DOHH2 (cell line): Measurements from ENCODE around the gene B3GAT2.

Experiments used
- H3F3A ChIP-seq: fragments of 200-600 bp; sonication (generic), shearing (Covaris generic); 2 replicates; pipeline ENCODE4 v1.6.0; 2016; ENCODE audit warnings: antibody characterized with exemption, mild to moderate bottlenecking; ENCODE audit not compliant: control insufficient read depth, insufficient read depth
- H3K27ac ChIP-seq: fragments of 200-600 bp; sonication (generic); 2 replicates; pipeline ENCODE4 v1.5.1; 2014; ENCODE audit warnings: low read depth, mild to moderate bottlenecking, low read length, moderate library complexity
- H3K27me3 ChIP-seq: fragments of 200-600 bp; sonication (generic); 2 replicates; pipeline ENCODE4 v1.6.1; 2014; ENCODE audit warnings: mild to moderate bottlenecking, low read length, mixed read lengths; ENCODE audit not compliant: control insufficient read depth
- H3K36me3 ChIP-seq: fragments of 200-600 bp; sonication (generic); 2 replicates; pipeline ENCODE4 v1.6.1; 2014; ENCODE audit warnings: mild to moderate bottlenecking, low read length, moderate library complexity, mixed read lengths; ENCODE audit not compliant: control insufficient read depth
- H3K4me1 ChIP-seq: fragments of 200-600 bp; sonication (generic); 2 replicates; pipeline ENCODE4 v1.6.1; 2014; ENCODE audit warnings: mild to moderate bottlenecking, low read length, mixed read lengths; ENCODE audit not compliant: control insufficient read depth
- H3K4me2 ChIP-seq: fragments of 200-600 bp; sonication (generic); 2 replicates; pipeline ENCODE4 v1.6.0; 2014; ENCODE audit warnings: mild to moderate bottlenecking, low read length, moderate library complexity
- H3K4me3 ChIP-seq: fragments of 200-600 bp; sonication (generic); 2 replicates; pipeline ENCODE4 v1.5.1; 2014; ENCODE audit warnings: mild to moderate bottlenecking, low read length, mixed read lengths
- H3K79me2 ChIP-seq: fragments of 200-600 bp; sonication (generic); 2 replicates; pipeline ENCODE4 v1.6.1; 2014; ENCODE audit warnings: mild to moderate bottlenecking, low read length, mixed read lengths; ENCODE audit not compliant: control insufficient read depth
- H3K9me2 ChIP-seq: fragments of 200-600 bp; sonication (generic); replicated peaks from 2 replicates; pipeline ENCODE4 v1.6.1; 2014; ENCODE audit warnings: mild to moderate bottlenecking, low read length, mixed read lengths; ENCODE audit not compliant: control insufficient read depth
- H3K9me3 ChIP-seq: fragments of 200-600 bp; sonication (generic); 2 replicates; pipeline ENCODE4 v1.6.1; 2014; ENCODE audit warnings: antibody characterized with exemption, low read length, mixed read lengths; ENCODE audit not compliant: control insufficient read depth, insufficient read depth
- H4K20me1 ChIP-seq: fragments of 200-600 bp; sonication (generic); 2 replicates; pipeline ENCODE4 v1.6.0; 2014; ENCODE audit warnings: low read depth, mild to moderate bottlenecking, antibody characterized with exemption, low read length, moderate library complexity; ENCODE audit not compliant: control insufficient read depth, insufficient read depth
- CTCF ChIP-seq: fragments of 200-600 bp; sonication (generic); IDR thresholded peaks from one replicate; pipeline ENCODE4 v1.5.1; 2014; ENCODE audit warnings: antibody characterized with exemption, mild to moderate bottlenecking, low read depth, low read length; ENCODE audit not compliant: poor library complexity, severe bottlenecking
- EZH2phosphoT487 ChIP-seq: fragments of 200-600 bp; sonication (generic); IDR thresholded peaks from 2 replicates; pipeline ENCODE4 v1.6.1; 2017; ENCODE audit warnings: borderline replicate concordance, mild to moderate bottlenecking, antibody characterized with exemption, low read length, moderate library complexity, mixed read lengths

Gene B3GAT2

GRCh38 chr6:70872469-70872868, 84.4 kb downstream of the B3GAT2 start:
- no peaks in the 10 kb centered on the region for H3K79me2 ChIP-seq
- no peak overlapping the region for H3K4me3 ChIP-seq
- no peaks in the 10 kb centered on the region for H3K27me3 ChIP-seq
- H3K27ac ChIP-seq, result no peak overlapping the region
- no peaks in the 10 kb centered on the region for H3K9me2 ChIP-seq
- no peaks in the 10 kb centered on the region for H3F3A ChIP-seq
- TF ChIP-seq CTCF, result no peak
- no peak for TF ChIP-seq EZH2phosphoT487
- H3K4me2 ChIP-seq, result no peak overlapping the region
- no peaks in the 10 kb centered on the region for H3K36me3 ChIP-seq
- no peaks in the 10 kb centered on the region for H3K4me1 ChIP-seq
- no peaks in the 10 kb centered on the region for H4K20me1 ChIP-seq
- peaks cover 12% of the 10 kb centered on the region for H3K9me3 ChIP-seq

- H3K4me2 ChIP-seq, result no peak overlapping the region
Observed at GRCh38 chr6:70864401-70864800, 92.5 kb downstream of the B3GAT2 start.

GRCh38 chr6:70863343-70863742, 93.5 kb downstream of the B3GAT2 start:
- H3K4me1 ChIP-seq, result no peaks in the 10 kb centered on the region
- H3K79me2 ChIP-seq, result no peaks in the 10 kb centered on the region
- H3K4me2 ChIP-seq, result no peak overlapping the region
- no peaks in the 10 kb centered on the region for H3K9me2 ChIP-seq
- H3F3A ChIP-seq, result no peaks in the 10 kb centered on the region
- H3K36me3 ChIP-seq, result peaks cover 12% of the 10 kb centered on the region
- H3K9me3 ChIP-seq, result no peaks in the 10 kb centered on the region
- H3K4me3 ChIP-seq, result no peak overlapping the region
- H3K27me3 ChIP-seq, result no peaks in the 10 kb centered on the region
- no peak overlapping the region for H3K27ac ChIP-seq
- TF ChIP-seq EZH2phosphoT487 (no peak), CTCF (no peak)
- no peaks in the 10 kb centered on the region for H4K20me1 ChIP-seq

More at GRCh38 chr6:70864401-70864800, 92.5 kb downstream of the B3GAT2 start:
- Histone ChIP-seq H3K27me3 (no peaks in the 10 kb centered on the region), H3K36me3 (peaks cover 6% of the 10 kb centered on the region; the same call in 1 of the 2 replicates), H3K79me2 (no peaks in the 10 kb centered on the region), H3K9me2 (no peaks in the 10 kb centered on the region), H3K9me3 (no peaks in the 10 kb centered on the region), H3F3A (no peaks in the 10 kb centered on the region), H3K4me3 (no peak overlapping the region), H3K4me1 (no peaks in the 10 kb centered on the region), H3K27ac (no peak overlapping the region), H4K20me1 (no peaks in the 10 kb centered on the region)
- TF ChIP-seq CTCF (no peak), EZH2phosphoT487 (no peak)
